Measurements from ENCODE around the gene ZNF462.
"Not testable (repeated sequence)": the region's sequence is repeated elsewhere in the genome, so short reads cannot be mapped to it uniquely, and the experiment has no call there.

The ZNF462 gene

DNA sequence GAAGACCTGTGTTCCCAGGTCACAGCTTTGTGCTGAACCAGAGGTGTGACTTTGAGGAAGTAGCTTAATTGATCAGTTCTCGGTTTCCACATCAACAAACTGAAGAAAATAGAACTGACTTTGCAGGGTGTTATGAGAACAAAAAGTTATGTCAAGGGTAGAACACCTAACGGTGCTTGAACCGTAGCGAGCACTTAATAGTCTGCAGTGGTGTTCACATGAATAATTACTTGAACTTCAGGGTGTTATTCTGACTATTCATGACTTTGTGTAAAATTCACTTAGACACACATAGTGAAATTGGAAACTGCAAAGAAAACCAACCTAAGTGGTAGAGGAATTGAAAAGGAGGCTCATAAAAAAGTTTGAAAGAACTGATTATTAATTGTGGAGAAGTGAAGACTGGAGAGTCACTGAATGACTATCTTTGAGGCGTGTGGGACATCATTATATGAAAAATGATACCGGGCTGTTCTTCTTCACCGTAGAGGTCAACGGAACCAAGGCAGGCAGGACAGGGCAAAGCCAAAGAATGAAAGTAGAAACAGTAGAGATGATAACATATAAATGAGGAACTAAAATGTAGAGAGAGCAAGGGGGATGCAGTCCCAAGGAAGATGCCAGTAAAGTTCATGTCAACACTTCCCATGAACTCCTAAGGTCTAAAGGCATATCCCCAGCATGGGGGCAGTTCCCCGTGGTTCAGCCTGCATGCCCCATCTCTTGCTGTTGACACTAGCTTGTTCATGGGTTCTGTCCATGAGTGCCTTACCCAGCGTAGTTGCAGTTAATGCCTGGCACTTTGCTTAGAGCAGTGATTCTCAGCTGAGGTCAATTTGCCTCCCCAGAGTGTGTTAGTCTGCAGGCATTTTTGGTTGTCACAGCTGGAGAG is 118.7 kb downstream of the ZNF462 start:
- TF ChIP-seq GATA1 (IDR thresholded peaks at IDR 0.05; ENCODE audit: low read depth, low read length) (no peak), POLR2A (IDR thresholded peaks at IDR 0.05; ENCODE audit: low read length) (no peak)
- no peak for DNase-seq

- no peak for DNase-seq
- TF ChIP-seq GATA1 (IDR thresholded peaks at IDR 0.05; ENCODE audit: low read depth, low read length): no peak
- TF ChIP-seq POLR2A (IDR thresholded peaks at IDR 0.05; ENCODE audit: low read length): no peak
Measured at GRCh38 chr9:106982636-106983035, 119.7 kb downstream of the ZNF462 start.

DNA sequence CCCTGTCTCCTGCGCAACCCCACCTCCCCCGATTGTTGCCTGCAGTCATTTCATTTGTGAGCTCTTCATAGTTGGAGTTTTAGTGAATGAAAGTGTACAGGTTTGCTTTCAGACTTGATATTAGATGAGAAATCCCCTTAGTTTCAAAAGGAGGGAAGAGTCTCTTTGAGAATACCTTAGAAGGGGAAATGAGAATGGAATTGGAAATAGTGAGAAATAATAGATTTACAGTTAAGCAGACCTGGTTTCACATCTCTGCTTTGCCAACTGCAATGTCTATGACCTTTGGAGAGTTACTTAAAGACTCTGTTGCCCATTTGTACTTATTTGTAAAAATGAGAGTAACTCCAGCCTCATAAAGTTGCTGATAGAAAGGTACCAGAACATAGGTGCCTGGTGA is 120.4 kb downstream of the ZNF462 start:
- no peak for DNase-seq
- TF ChIP-seq GATA1 (IDR thresholded peaks at IDR 0.05; ENCODE audit: low read depth, low read length) (no peak), POLR2A (IDR thresholded peaks at IDR 0.05; ENCODE audit: low read length) (no peak)

DNA sequence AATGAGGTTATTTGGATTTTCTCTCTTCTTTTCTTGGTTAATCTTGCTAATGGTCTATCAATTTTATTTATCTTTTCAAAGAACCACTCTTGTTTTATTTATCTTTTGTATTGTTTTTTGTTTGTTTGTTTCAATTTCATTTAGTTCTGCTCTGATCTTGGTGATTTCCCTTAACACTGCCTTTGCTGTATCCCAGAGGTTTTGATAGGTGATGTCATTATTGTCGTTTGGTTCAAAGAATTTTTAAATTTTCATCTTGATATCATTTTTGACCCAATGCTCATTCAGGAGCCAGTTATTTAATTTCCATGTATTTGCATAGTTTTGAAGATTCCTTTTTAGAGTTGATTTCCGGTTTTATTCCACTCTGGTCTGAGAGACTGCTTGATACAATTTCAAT is 126.9 kb downstream of the ZNF462 start:
- DNase-seq: not testable (repeated sequence)

DNA sequence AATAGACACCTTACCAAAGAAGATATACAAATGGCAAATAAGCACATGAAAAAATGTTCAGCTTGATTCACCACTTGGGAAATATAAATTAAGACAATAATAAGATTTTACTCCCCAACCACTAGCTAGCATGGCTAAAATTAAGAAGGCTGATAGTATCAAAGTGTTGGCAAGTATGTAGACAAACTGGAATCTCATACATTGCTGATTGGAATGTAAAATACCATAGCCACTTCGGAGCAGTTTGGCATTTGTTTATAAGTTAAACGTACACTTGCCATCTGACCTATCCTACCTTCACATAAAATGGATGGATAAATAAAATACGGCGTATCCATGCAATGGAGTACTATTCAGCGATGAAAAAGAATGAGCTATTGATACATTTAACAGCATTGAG is 129.2 kb downstream of the ZNF462 start:
- TF ChIP-seq GATA1 (IDR thresholded peaks at IDR 0.05; ENCODE audit: low read depth, low read length) (no peak), POLR2A (IDR thresholded peaks at IDR 0.05; ENCODE audit: low read length) (no peak)
- DNase-seq: no peak

DNA sequence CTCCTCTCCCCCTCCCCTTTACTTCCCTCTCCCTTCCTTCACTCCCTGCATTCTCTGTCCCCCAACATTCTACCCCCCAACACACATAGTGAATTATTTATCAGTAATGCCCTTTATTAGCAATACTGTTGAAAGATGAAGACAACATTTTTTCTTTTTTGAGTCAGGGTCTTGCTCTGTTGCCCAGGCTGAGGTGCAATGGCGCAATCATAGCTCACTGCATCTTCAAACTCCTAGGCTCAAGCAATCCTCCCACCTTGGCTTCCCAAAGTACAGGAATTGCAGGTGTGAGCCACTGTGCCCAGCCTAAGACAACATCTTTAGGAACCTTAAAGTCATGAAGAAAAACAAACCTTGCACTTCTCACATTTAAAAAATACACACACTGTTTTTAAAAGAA is 130.6 kb downstream of the ZNF462 start:
- DNase-seq: no peak
- no peak for TF ChIP-seq POLR2A (IDR thresholded peaks at IDR 0.05; ENCODE audit: low read length)

DNA sequence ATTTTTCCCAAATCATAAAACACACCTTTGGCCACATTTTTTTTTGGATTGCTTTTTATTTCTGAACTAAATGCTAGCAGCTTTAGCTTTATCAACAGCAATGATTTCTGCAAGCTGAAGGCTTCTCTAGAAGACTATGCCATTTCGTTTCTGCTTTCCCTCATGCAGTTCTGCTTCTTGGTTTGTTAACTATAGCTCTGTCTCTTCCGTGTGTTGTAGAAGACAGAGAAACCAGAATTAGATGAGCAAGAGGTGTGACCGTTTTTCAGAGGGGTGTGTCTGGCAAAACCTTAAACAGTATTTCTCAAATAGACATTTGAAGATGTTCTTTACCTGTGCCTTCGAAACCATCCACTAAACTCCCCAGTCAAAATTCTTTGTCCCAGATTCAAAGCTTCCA is 131.5 kb downstream of the ZNF462 start:
- TF ChIP-seq POLR2A (IDR thresholded peaks at IDR 0.05; ENCODE audit: low read length) (no peak), GATA1 (IDR thresholded peaks at IDR 0.05; ENCODE audit: low read depth, low read length) (no peak)
- DNase-seq: no peak

- TF ChIP-seq POLR2A (IDR thresholded peaks at IDR 0.05; ENCODE audit: low read length) (no peak), GATA1 (IDR thresholded peaks at IDR 0.05; ENCODE audit: low read depth, low read length) (no peak)
- no peak for DNase-seq
Measured at GRCh38 chr9:107000218-107000617, 137.3 kb downstream of the ZNF462 start.

DNA sequence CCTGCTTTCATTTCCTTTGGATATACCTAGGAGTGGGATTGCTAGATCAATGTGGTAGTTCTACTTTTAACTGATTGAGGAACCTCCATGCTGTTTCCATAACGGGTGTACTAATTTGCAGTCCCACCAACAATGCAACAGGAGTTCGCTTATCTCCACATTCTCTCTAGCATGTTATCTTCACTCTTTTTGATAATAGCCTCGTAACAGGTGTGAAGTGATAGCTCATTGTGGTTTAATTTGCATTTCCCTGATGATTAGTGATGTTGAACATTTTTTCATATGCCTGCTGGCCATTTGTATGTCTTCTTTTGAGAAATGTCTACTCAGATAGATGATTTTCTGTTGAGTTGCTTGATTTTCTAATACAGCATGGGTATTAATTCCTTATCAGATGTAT is 142.2 kb downstream of the ZNF462 start:
- DNase-seq: no peak
- TF ChIP-seq GATA1 (IDR thresholded peaks at IDR 0.05; ENCODE audit: low read depth, low read length): no peak
- TF ChIP-seq POLR2A (IDR thresholded peaks at IDR 0.05; ENCODE audit: low read length): no peak

DNA sequence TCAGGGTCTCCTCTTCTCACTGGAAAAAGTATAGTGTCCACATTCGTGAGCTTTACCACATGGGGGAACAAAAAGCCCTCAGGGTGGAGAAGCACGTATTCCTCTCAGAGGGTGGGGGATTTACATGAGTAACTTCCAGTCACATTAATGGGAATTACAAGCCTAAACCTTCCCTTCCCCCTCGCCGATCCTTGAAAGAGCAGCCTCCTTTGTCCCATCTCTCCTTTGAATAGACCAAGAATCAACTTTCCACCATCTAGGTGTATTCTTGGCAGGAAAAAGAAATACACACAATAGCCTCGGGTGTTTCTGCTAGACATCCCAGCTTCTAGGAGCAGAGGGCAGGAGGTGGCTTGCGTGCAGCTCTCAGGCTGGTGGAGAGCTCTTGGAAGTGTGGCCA is 144.4 kb downstream of the ZNF462 start:
- no peak for DNase-seq
- TF ChIP-seq GATA1 (IDR thresholded peaks at IDR 0.05; ENCODE audit: low read depth, low read length): no peak
- no peak for TF ChIP-seq POLR2A (IDR thresholded peaks at IDR 0.05; ENCODE audit: low read length)

- TF ChIP-seq GATA1 (IDR thresholded peaks at IDR 0.05; ENCODE audit: low read depth, low read length) (no peak), POLR2A (IDR thresholded peaks at IDR 0.05; ENCODE audit: low read length) (no peak)
- no peak for DNase-seq
Measured at GRCh38 chr9:107008011-107008410, 145.0 kb downstream of the ZNF462 start.

DNA sequence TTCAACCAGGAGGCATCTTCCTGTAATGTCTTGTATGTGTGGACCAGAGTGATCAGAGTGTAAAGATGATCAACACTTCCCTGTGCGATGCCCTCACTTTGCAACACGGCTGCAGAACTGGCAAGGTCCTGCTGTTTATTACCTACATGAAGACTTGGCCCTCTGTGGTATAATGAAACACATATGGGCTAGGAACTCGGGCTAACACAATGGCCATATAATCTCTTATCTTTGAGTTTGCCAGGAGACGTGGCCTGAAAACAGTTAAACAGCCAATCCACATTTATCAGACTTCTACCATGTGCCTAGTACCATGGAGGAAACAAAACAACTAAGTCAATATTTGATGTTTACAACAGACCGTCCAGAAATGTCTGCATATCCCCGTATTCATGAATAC is 145.5 kb downstream of the ZNF462 start:
- TF ChIP-seq POLR2A (IDR thresholded peaks at IDR 0.05; ENCODE audit: low read length): no peak
- TF ChIP-seq GATA1 (IDR thresholded peaks at IDR 0.05; ENCODE audit: low read depth, low read length): no peak
- no peak for DNase-seq

GRCh38 chr9:107016383-107016782 is 153.4 kb downstream of the ZNF462 start:
- DNase-seq: no peak
- TF ChIP-seq POLR2A (IDR thresholded peaks at IDR 0.05; ENCODE audit: low read length) (no peak), GATA1 (IDR thresholded peaks at IDR 0.05; ENCODE audit: low read depth, low read length) (no peak)

DNA sequence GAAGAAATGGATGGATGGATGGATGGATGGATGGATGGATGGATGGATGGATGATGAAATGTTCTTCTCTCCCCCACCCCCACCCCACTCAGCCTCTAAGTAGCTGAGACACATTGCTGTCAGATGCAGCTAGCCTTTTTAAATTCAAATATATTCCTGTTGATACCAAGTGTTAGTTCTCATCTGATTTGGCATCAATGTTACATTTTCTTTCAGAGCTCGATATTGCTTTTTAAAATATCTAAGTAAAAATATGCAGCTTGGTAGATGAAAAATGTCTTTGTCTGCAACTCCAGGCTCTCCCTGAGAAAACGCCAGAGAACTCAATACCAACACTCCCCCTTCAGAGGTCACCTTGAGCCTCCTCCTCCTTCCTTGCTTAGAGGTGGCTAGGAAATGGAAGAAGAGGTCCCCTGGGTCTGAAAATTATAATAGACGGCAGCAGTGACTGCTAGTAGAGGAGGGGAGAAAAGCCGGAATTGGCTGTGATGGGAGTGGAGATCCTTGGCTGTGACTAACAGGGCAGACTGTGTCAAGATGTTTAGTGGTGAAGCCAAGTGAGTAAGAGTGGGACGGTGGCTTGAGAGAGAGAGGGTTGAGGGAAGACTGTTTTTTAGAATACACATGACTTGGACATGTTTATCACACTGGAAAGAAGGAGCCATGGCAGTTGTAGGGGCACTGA is 156.0 kb downstream of the ZNF462 start:
- no peak for DNase-seq
- TF ChIP-seq POLR2A (IDR thresholded peaks at IDR 0.05; ENCODE audit: low read length) (no peak), GATA1 (IDR thresholded peaks at IDR 0.05; ENCODE audit: low read depth, low read length) (no peak)

GRCh38 chr9:107020040-107020530 is 157.1 kb downstream of the ZNF462 start:
- no peak for DNase-seq
- TF ChIP-seq POLR2A (IDR thresholded peaks at IDR 0.05; ENCODE audit: low read length) (no peak), GATA1 (IDR thresholded peaks at IDR 0.05; ENCODE audit: low read depth, low read length) (no peak)

All from erythroblast (primary cell).